ENCODE results near the gene ATP9B.

- TF ChIP-seq POLR2A (IDR thresholded peaks at IDR 0.05; ENCODE audit: low read depth, low read length) (no peak), POLR2AphosphoS5 (IDR thresholded peaks at IDR 0.05; ENCODE audit: low read depth, low read length) (no peak), TAF1 (IDR thresholded peaks at IDR 0.05; ENCODE audit: low read depth, low read length) (no peak), SPI1 (IDR thresholded peaks at IDR 0.05; ENCODE audit: low read depth, low read length) (no peak), POU2F2 (IDR thresholded peaks at IDR 0.05; ENCODE audit: low read depth, low read length) (no peak)
Measured at GRCh38 chr18:79328887-79329286, 259.7 kb downstream of the ATP9B start.

All from GM12891 (cell line).